ENCODE measurements around the gene RPS6KA2. TPM values are rescaled to one million over a fixed set of nuclear protein-coding genes. Genes with fewer than 3 reads are reported as not detected.
A peak's percentile ranks its signal among the peaks of the same experiment; 100 is the strongest.

RPS6KA2 gene
- total RNA-seq, 1 experiment from 2014 or later, result 18.5 TPM

- no peak for DNase-seq
- Histone ChIP-seq H3F3A (ENCODE audit: insufficient read depth, low read depth) (peaks cover 6% of the 10 kb centered on the region; the same call in 1 of the 2 replicates), H3K9me3 (ENCODE audit: insufficient read depth, low read depth) (no peaks in the 10 kb centered on the region), H3K4me3 (no peak overlapping the region), H3K36me3 (ENCODE audit: low read depth) (no peaks in the 10 kb centered on the region), H4K20me1 (ENCODE audit: insufficient read depth) (no peaks in the 10 kb centered on the region), H3K4me2 (no peak overlapping the region), H3K4me1 (replicated peaks; ENCODE audit: insufficient read depth) (peaks cover 16% of the 10 kb centered on the region), H3K27me3 (ENCODE audit: insufficient read depth, low read depth) (no peaks in the 10 kb centered on the region), H3K27ac (no peak overlapping the region), H3K9me2 (ENCODE audit: insufficient read depth) (no peaks in the 10 kb centered on the region), H2AFZ (no peak overlapping the region), H3K79me2 (ENCODE audit: low read depth) (no peaks in the 10 kb centered on the region)
- ChIA-PET CTCF (interaction anchor here (0.5 to 0.7 kb wide), 2 partner anchors 28 to 59 kb away, joined by 5 read pairs; no protein-coding TSS in a partner anchor), POLR2A (ENCODE audit: unreplicated experiment) (no interaction called here)
- intact Hi-C loops (cut with micrococcal nuclease; ENCODE audit: unreplicated experiment), result no loop called here
- no TSS peak for BruUV-seq (replicated peaks)
- no peak for TF ChIP-seq CTCF (conservative IDR thresholded peaks at IDR 0.05)
- TF ChIP-seq EZH2 (IDR thresholded peaks at IDR 0.05; ENCODE audit: low read depth), result no peak
Measured at GRCh38 chr6:166613027-166613426, 14.0 kb downstream of the RPS6KA2 start.

GRCh38 chr6:166612471-166612881 is 14.6 kb downstream of the RPS6KA2 start:
- peaks cover 6% of the 10 kb centered on the region; the same call in 1 of the 2 replicates for H3F3A ChIP-seq (ENCODE audit: insufficient read depth, low read depth)
- H3K27ac ChIP-seq, result no peak overlapping the region
- no peak overlapping the region for H3K4me3 ChIP-seq
- no peak for DNase-seq
- ChIA-PET POLR2A (ENCODE audit: unreplicated experiment) (no interaction called here), CTCF (interaction anchor here (0.5 kb wide), 1 partner anchor 27 kb away, joined by 5 read pairs; no protein-coding TSS in a partner anchor)
- H3K79me2 ChIP-seq (ENCODE audit: low read depth), result no peaks in the 10 kb centered on the region
- peaks cover 16% of the 10 kb centered on the region for H3K4me1 ChIP-seq (replicated peaks; ENCODE audit: insufficient read depth)
- H4K20me1 ChIP-seq (ENCODE audit: insufficient read depth), result no peaks in the 10 kb centered on the region
- H2AFZ ChIP-seq, result no peak overlapping the region
- H3K9me2 ChIP-seq (ENCODE audit: insufficient read depth), result no peaks in the 10 kb centered on the region
- H3K4me2 ChIP-seq, result peak overlapping the region; percentile 57; the same call in 1 of the 2 replicates
- no peaks in the 10 kb centered on the region for H3K27me3 ChIP-seq (ENCODE audit: insufficient read depth, low read depth)
- no TSS peak for BruUV-seq (replicated peaks)
- TF ChIP-seq EZH2 (IDR thresholded peaks at IDR 0.05; ENCODE audit: low read depth), result no peak
- H3K36me3 ChIP-seq (ENCODE audit: low read depth), result no peaks in the 10 kb centered on the region
- H3K9me3 ChIP-seq (ENCODE audit: insufficient read depth, low read depth), result no peaks in the 10 kb centered on the region
- intact Hi-C loops (cut with micrococcal nuclease; ENCODE audit: unreplicated experiment), result no loop called here

- CTCF ChIA-PET, result no interaction called here
- no peak overlapping the region for H3K4me3 ChIP-seq
- peak; percentile 53 to 76 for DNase-seq
- no peaks in the 10 kb centered on the region for H3K36me3 ChIP-seq (ENCODE audit: low read depth)
- peak overlapping the region; percentile 34 for H3K27ac ChIP-seq
- no TSS peak for BruUV-seq (replicated peaks)
- H3K4me1 ChIP-seq (replicated peaks; ENCODE audit: insufficient read depth), result peaks cover 16% of the 10 kb centered on the region
- intact Hi-C loops (cut with micrococcal nuclease; ENCODE audit: unreplicated experiment), result no loop called here
- H3K9me3 ChIP-seq (ENCODE audit: insufficient read depth, low read depth), result no peaks in the 10 kb centered on the region
- no peaks in the 10 kb centered on the region for H3K9me2 ChIP-seq (ENCODE audit: insufficient read depth)
- peaks cover 6% of the 10 kb centered on the region; the same call in 1 of the 2 replicates for H3F3A ChIP-seq (ENCODE audit: insufficient read depth, low read depth)
- no peak for TF ChIP-seq CTCF (conservative IDR thresholded peaks at IDR 0.05)
- TF ChIP-seq EZH2 (IDR thresholded peaks at IDR 0.05; ENCODE audit: low read depth), result no peak
- POLR2A ChIA-PET (ENCODE audit: unreplicated experiment), result interaction anchor here (0.8 to 1.1 kb wide), 2 partner anchors 16 to 55 kb away, joined by 5 to 57 read pairs; no protein-coding TSS in a partner anchor
- H4K20me1 ChIP-seq (ENCODE audit: insufficient read depth), result no peaks in the 10 kb centered on the region
- H2AFZ ChIP-seq, result no peak overlapping the region
- no peaks in the 10 kb centered on the region for H3K27me3 ChIP-seq (ENCODE audit: insufficient read depth, low read depth)
- H3K4me2 ChIP-seq, result peak overlapping the region; percentile 57
- no peaks in the 10 kb centered on the region for H3K79me2 ChIP-seq (ENCODE audit: low read depth)
Measured at GRCh38 chr6:166611631-166612030, 15.4 kb downstream of the RPS6KA2 start.

GRCh38 chr6:166610069-166610468 is 17.0 kb downstream of the RPS6KA2 start:
- Histone ChIP-seq H3K4me2 (no peak overlapping the region), H3K4me3 (no peak overlapping the region), H3K27me3 (ENCODE audit: insufficient read depth, low read depth) (no peaks in the 10 kb centered on the region), H3F3A (ENCODE audit: insufficient read depth, low read depth) (peaks cover 6% of the 10 kb centered on the region; the same call in 1 of the 2 replicates), H3K9me2 (ENCODE audit: insufficient read depth) (no peaks in the 10 kb centered on the region), H2AFZ (no peak overlapping the region), H4K20me1 (ENCODE audit: insufficient read depth) (no peaks in the 10 kb centered on the region), H3K79me2 (ENCODE audit: low read depth) (no peaks in the 10 kb centered on the region), H3K27ac (no peak overlapping the region), H3K9me3 (ENCODE audit: insufficient read depth, low read depth) (no peaks in the 10 kb centered on the region), H3K36me3 (ENCODE audit: low read depth) (no peaks in the 10 kb centered on the region), H3K4me1 (replicated peaks; ENCODE audit: insufficient read depth) (peaks cover 16% of the 10 kb centered on the region)
- BruUV-seq (replicated peaks), result no TSS peak
- intact Hi-C loops (cut with micrococcal nuclease; ENCODE audit: unreplicated experiment), result no loop called here
- POLR2A ChIA-PET (ENCODE audit: unreplicated experiment), result interaction anchor here (0.9 kb wide), 1 partner anchor 10 kb away, joined by 7 read pairs; no protein-coding TSS in a partner anchor
- no peak for DNase-seq
- CTCF ChIA-PET, result no interaction called here
- TF ChIP-seq CTCF (conservative IDR thresholded peaks at IDR 0.05), result no peak
- no peak for TF ChIP-seq EZH2 (IDR thresholded peaks at IDR 0.05; ENCODE audit: low read depth)
